Fibroblast of the conjunctiva (primary cell): ENCODE results near the gene ADAMTS17.

Experiments used
- DNase-seq: peaks from one replicate; pipeline ENCODE4 v3.0.0-alpha.2; 2010; ENCODE audit warnings: low read depth

The ADAMTS17 gene

GRCh38 chr15:100310513-100311153 lies 31.1 kb downstream of the ADAMTS17 start:
- no peak for DNase-seq

GRCh38 chr15:100310041-100310405 lies 31.8 kb downstream of the ADAMTS17 start:
- DNase-seq, result no peak

- DNase-seq, result no peak
These were observed 32.4 kb downstream of the ADAMTS17 start for GRCh38 chr15:100309109-100310040.

GRCh38 chr15:100308608-100309007 lies 33.2 kb downstream of the ADAMTS17 start:
- DNase-seq, result no peak

- no peak for DNase-seq
These were observed 33.6 kb downstream of the ADAMTS17 start for GRCh38 chr15:100308213-100308600.

- DNase-seq, result no peak
These were observed 34.2 kb downstream of the ADAMTS17 start for GRCh38 chr15:100307241-100308212.

- DNase-seq, result no peak
These were observed 35.7 kb downstream of the ADAMTS17 start for GRCh38 chr15:100306098-100306497.

- DNase-seq, result no peak
These were observed 39.8 kb downstream of the ADAMTS17 start for GRCh38 chr15:100301910-100302431.

- no peak for DNase-seq
These were observed 43.5 kb downstream of the ADAMTS17 start for GRCh38 chr15:100298257-100298656.

GRCh38 chr15:100297812-100298211 lies 44.0 kb downstream of the ADAMTS17 start:
- DNase-seq, result no peak

- DNase-seq, result no peak
These were observed 45.7 kb downstream of the ADAMTS17 start for GRCh38 chr15:100295939-100296565.

- DNase-seq, result no peak
These were observed 49.8 kb downstream of the ADAMTS17 start for GRCh38 chr15:100292010-100292409.

GRCh38 chr15:100291106-100291505 lies 50.7 kb downstream of the ADAMTS17 start:
- no peak for DNase-seq

GRCh38 chr15:100285641-100286295 lies 56.0 kb downstream of the ADAMTS17 start:
- no peak for DNase-seq

- DNase-seq, result no peak
These were observed 57.1 kb downstream of the ADAMTS17 start for GRCh38 chr15:100284701-100285100.

- DNase-seq, result no peak
These were observed 57.6 kb downstream of the ADAMTS17 start for GRCh38 chr15:100284191-100284590.

- no peak for DNase-seq
These were observed 60.5 kb downstream of the ADAMTS17 start for GRCh38 chr15:100281096-100281917.

GRCh38 chr15:100279849-100280248 lies 61.9 kb downstream of the ADAMTS17 start:
- DNase-seq, result no peak

- no peak for DNase-seq
These were observed 62.3 kb downstream of the ADAMTS17 start for GRCh38 chr15:100279446-100279845.
